ENCODE measurements around the gene KLF14. TPM values are rescaled to one million over a fixed set of nuclear protein-coding genes. Genes with fewer than 3 reads are reported as not detected.

Gene KLF14
- total and polyA plus RNA-seq, 2 donors (not counting 3 experiments of a cell fraction or from before 2014, with no cell fraction given) = 0.01 TPM; not detected in 1

DNA sequence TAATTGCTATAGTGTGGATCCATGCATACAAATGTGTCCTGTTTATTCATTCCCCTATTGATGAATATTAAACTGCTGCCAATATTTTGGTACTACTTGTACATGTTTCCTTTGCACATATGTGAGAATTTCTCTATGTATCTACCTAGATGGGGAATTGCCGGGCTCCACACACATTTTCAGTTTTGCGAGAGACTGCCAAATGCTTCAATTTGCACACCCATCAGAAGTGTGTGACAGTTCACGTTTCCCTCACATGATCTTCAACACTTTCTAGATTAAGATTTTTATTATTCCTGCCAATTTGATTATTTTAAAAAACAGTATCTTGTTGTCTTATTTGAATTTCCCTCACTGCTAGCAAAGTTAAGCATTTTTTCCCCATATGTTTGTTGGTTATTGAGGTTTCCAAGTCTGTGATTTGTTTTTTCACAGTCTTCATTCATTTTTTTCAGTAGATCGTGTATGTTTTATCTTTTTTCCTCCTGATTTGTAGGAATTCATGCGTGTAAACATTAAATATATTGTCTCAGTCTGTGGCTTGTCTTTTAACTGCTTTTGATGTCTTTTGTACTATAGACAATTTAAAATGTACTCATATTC is 2.4 kb upstream of the KLF14 start:
- Histone ChIP-seq H3K4me3 (replicated peaks in 1 of 3; ENCODE audit: insufficient read depth in 1 of 3, low read depth in 1 of 3, low read length in 3 of 3) (no peak overlapping the region), H3K4me2 (ENCODE audit: insufficient read depth, low read length) (no peak overlapping the region), H3K9me1 (replicated peaks; ENCODE audit: control insufficient read depth, extremely low read depth, insufficient read depth, low read length) (no peaks in the 10 kb centered on the region), H3K9ac (replicated peaks; ENCODE audit: extremely low read depth, insufficient read depth, low read length) (no peak overlapping the region), H3K27me3 (ENCODE audit: control insufficient read depth in 2 of 2, insufficient read depth in 2 of 2, low read length in 2 of 2) (peaks cover 40 to 91% of the 10 kb centered on the region in 2 experiments), H2AFZ (ENCODE audit: low read depth, low read length) (no peak overlapping the region), H3K27ac (ENCODE audit: insufficient read depth, low read depth, low read length) (no peak overlapping the region), H3K4me1 (ENCODE audit: control insufficient read depth, extremely low read depth, insufficient read depth, low read length) (peaks cover 6% of the 10 kb centered on the region), H3K9me3 (replicated peaks; ENCODE audit: control insufficient read depth, insufficient read depth, low read length) (peaks cover 10% of the 10 kb centered on the region), H3K36me3 (ENCODE audit: control insufficient read depth in 2 of 2, extremely low read depth in 1 of 2, insufficient read depth in 2 of 2, low read length in 2 of 2) (no peaks in the 10 kb centered on the region), H3K79me2 (ENCODE audit: control insufficient read depth, insufficient read depth, low read length) (no peaks in the 10 kb centered on the region), H4K20me1 (replicated peaks; ENCODE audit: control insufficient read depth, extremely low read depth, insufficient read depth, low read length) (no peaks in the 10 kb centered on the region)
- CTCF ChIA-PET = interaction anchor here (1.1 kb wide), 1 partner anchor 22 kb away, joined by 4 read pairs; no protein-coding TSS in a partner anchor
- FAIRE-seq = no peak
- POLR2A ChIA-PET = no interaction called here
- dilution Hi-C loops (cut with MboI; ENCODE audit: extremely low pct_ligation_motif_present, low sequenced_read_pairs) = no loop called here
- peak; percentile 22 for TF ChIP-seq EZH2 (IDR thresholded peaks at IDR 0.05; ENCODE audit: borderline replicate concordance, low read depth, low read length, severe bottlenecking)
- TF ChIP-seq FOS (IDR thresholded peaks at IDR 0.05; ENCODE audit: borderline replicate concordance, insufficient read depth, low read length) = no peak
- TF ChIP-seq POLR2A (IDR thresholded peaks at IDR 0.05; ENCODE audit: low read depth, low read length) = no peak
- DNase-seq (ENCODE audit: low read depth, low spot score) = no peak
- intact Hi-C loops (cut with micrococcal nuclease) = no loop called here
- BruUV-seq (replicated peaks) = no TSS peak

DNA sequence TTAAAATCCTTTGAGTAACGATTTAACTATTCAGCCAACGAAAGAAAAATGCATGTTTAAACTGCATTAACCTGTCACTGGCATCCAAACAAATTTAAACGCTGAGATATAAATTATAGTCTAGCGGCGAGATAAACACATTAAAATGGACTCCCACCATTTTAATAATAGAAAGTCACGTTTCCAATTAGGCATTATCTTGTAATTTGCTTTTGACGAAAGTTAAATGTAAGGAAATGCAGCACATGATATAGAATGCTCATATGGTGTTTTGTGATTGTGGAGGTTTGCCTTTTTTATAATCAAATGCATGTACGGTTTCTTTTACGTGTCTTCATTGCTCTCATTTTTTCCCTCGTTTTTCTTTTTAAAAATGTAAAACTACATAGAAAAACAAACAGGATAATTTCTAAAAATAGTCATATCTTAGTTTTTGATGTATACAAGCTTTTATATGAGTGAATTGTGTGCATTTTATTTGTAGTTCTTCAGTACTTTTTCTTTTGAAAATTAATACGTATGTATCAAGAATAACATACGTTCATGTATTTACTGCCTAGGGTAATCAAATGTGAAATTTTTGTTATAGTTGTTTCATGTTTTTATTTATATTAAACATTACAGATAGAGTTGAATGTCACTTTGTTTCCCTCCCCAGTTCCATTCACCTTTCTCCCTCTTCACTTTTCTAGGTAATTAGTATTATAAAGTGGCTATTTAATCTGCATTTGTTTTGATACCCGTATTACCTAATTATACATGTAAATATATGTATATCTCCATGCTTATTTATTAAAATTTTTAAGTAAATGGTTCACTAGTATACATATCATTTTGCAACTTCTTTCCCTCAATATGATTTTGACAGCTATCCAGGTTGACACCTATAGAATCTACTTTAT is 1.1 kb upstream of the KLF14 start:
- H3K9me1 ChIP-seq (replicated peaks; ENCODE audit: control insufficient read depth, extremely low read depth, insufficient read depth, low read length) = no peaks in the 10 kb centered on the region
- H3K9ac ChIP-seq (replicated peaks; ENCODE audit: extremely low read depth, insufficient read depth, low read length) = no peak overlapping the region
- intact Hi-C loops (cut with micrococcal nuclease) (no loop called here), dilution Hi-C loops (cut with MboI; ENCODE audit: extremely low pct_ligation_motif_present, low sequenced_read_pairs) (no loop called here)
- peak overlapping the region; percentile 100 for H3K4me2 ChIP-seq (ENCODE audit: insufficient read depth, low read length)
- no peaks in the 10 kb centered on the region for H4K20me1 ChIP-seq (replicated peaks; ENCODE audit: control insufficient read depth, extremely low read depth, insufficient read depth, low read length)
- H3K79me2 ChIP-seq (ENCODE audit: control insufficient read depth, insufficient read depth, low read length) = no peaks in the 10 kb centered on the region
- FAIRE-seq = peak; percentile 8
- H3K9me3 ChIP-seq (replicated peaks; ENCODE audit: control insufficient read depth, insufficient read depth, low read length) = peaks cover 10% of the 10 kb centered on the region
- H3K4me3 ChIP-seq (replicated peaks in 1 of 3; ENCODE audit: insufficient read depth in 1 of 3, low read depth in 1 of 3, low read length in 3 of 3) = peak overlapping the region; percentile 64 to 93 (median 83)
- ChIA-PET POLR2A (no interaction called here), CTCF (interaction anchor here (1.1 kb wide), 1 partner anchor 23 kb away, joined by 4 read pairs; no protein-coding TSS in a partner anchor)
- peak; percentile 53 for DNase-seq (ENCODE audit: low read depth, low spot score)
- TF ChIP-seq JUN (IDR thresholded peaks at IDR 0.05; ENCODE audit: borderline replicate concordance, insufficient read depth, insufficient read length, low read depth) = no peak
- H3K4me1 ChIP-seq (ENCODE audit: control insufficient read depth, extremely low read depth, insufficient read depth, low read length) = peaks cover 6% of the 10 kb centered on the region
- H3K27ac ChIP-seq (ENCODE audit: insufficient read depth, low read depth, low read length) = no peak overlapping the region
- BruUV-seq (replicated peaks) = no TSS peak
- H3K27me3 ChIP-seq (ENCODE audit: control insufficient read depth in 2 of 2, insufficient read depth in 2 of 2, low read length in 2 of 2) = peaks cover 43 to 91% of the 10 kb centered on the region in 2 experiments
- no peaks in the 10 kb centered on the region for H3K36me3 ChIP-seq (ENCODE audit: control insufficient read depth in 2 of 2, extremely low read depth in 1 of 2, insufficient read depth in 2 of 2, low read length in 2 of 2)
- H2AFZ ChIP-seq (ENCODE audit: low read depth, low read length) = peak overlapping the region; percentile 62

All from endothelial cell of umbilical vein (primary cell).